NT2/D1 (cell line): ENCODE measurements around the gene KHDRBS2.

Source experiments
- SUZ12 ChIP-seq: IDR thresholded peaks from 2 replicates; pipeline ENCODE4 v1.6.1; 2011; ENCODE audit not compliant: insufficient read length, insufficient read depth; ENCODE audit errors: extremely low read depth
- YY1 ChIP-seq: IDR thresholded peaks from 2 replicates; pipeline ENCODE4 v1.6.1; 2011; ENCODE audit not compliant: insufficient read length, insufficient read depth
- ZNF274 ChIP-seq: IDR thresholded peaks from 2 replicates; pipeline ENCODE4 v1.6.1; 2011; ENCODE audit warnings: mild to moderate bottlenecking, low read depth, low read length

GRCh38 chr6:61894536-61894935, 391.5 kb downstream of the KHDRBS2 start:
- no peak for TF ChIP-seq SUZ12
- no peak for TF ChIP-seq ZNF274
- no peak for TF ChIP-seq YY1
